Activated T-helper 1 cell treated with anti-CD3 and anti-CD28 coated beads, Interleukin-12 subunit alpha, Interleukin-12 subunit beta, Interleukin-2, Interleukin-4 antibody, amounts not matched to agents 30 ng/mL and 10 ng/mL and 1 ng/mL, durations not matched to agents 14 hours and 24 hours and 36 hours (primary cell): ENCODE measurements around the gene TGFBR1. TPM values are rescaled to one million over a fixed set of nuclear protein-coding genes. Genes with fewer than 3 reads are reported as not detected.

Source experiments
- DNase-seq: peaks from one replicate; pipeline ENCODE4 v3.0.0; 2021; ENCODE audit warnings: low spot score
- H3K27ac Mint-ChIP-seq: one replicate; pipeline ENCODE4 v1.8.0; 2021; ENCODE audit warnings: mild to moderate bottlenecking, mixed read lengths
- H3K27me3 Mint-ChIP-seq: one replicate; pipeline ENCODE4 v1.8.0; 2022; ENCODE audit warnings: mild to moderate bottlenecking, moderate library complexity, mixed read lengths; ENCODE audit not compliant: insufficient read depth
- H3K36me3 Mint-ChIP-seq: one replicate; pipeline ENCODE4 v1.8.0; 2021; ENCODE audit warnings: low read depth, mixed read lengths
- H3K4me1 Mint-ChIP-seq: one replicate; pipeline ENCODE4 v1.8.0; 2021; ENCODE audit warnings: low read depth, mixed read lengths
- H3K4me3 Mint-ChIP-seq: one replicate; pipeline ENCODE4 v1.8.0; 2021; ENCODE audit warnings: mild to moderate bottlenecking, moderate library complexity, mixed read lengths
- H3K9me3 Mint-ChIP-seq: one replicate; pipeline ENCODE4 v1.8.0; 2021; ENCODE audit warnings: mixed read lengths
- intact Hi-C: fragments of 100-400 bp; cut with micrococcal nuclease; formaldehyde crosslinking; loops from one replicate; pipeline ENCODE4 v1.15.1; 2024
- total RNA-seq: library from RNA; stranded (reverse); gene quantifications from 2 replicates; pipeline ENCODE4 v1.2.3, GENCODE V29; 2022

The TGFBR1 gene
- total RNA-seq, 1 donor from 2014 or later = 42.6 TPM

DNA sequence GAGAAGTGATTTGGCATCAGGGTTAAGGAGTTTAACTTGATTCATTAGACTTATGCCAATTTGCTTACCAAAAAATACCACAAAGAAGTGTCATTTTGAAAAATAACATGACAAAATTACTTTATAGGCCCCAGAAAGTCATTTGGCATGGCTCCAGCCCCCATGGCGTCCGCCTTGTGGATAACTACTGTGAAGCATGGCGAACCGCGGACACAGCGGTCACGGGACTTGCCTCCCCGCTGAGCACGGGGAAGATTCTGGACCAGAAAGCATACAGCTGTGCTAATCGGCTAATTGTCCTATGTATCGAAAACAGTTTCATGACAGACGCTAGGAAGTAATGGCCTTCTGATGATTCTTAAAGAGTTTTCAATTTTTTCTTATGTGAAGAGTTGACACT lies 35.4 kb upstream of the TGFBR1 start:
- intact Hi-C loops = no loop called here
- Mint-ChIP-seq H3K4me1 (peaks cover 44% of the 10 kb centered on the region), H3K27me3 (peaks cover 4% of the 10 kb centered on the region), H3K4me3 (no peak overlapping the region), H3K36me3 (peaks cover 8% of the 10 kb centered on the region), H3K9me3 (peaks cover 5% of the 10 kb centered on the region), H3K27ac (no peak overlapping the region)
- DNase-seq = no peak

DNA sequence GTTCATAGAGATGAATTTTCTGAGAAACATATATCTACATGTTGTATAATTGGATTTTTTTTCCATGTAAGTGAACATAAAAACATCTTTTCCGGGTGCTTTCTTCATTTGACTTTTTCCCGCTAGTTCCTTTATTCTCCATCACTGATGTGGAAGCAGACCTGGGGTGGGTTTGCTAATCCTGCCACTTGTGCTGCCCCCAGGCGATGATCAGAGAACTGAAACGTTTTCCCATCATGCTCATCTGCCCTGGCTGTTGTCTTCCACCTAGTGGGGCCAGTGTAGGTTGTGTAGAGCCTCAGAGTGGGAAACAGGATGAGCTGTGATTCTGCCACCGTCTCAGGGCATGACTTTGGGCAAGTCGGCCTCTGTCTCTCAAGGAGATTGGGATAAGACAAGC lies 34.2 kb upstream of the TGFBR1 start:
- no peaks in the 10 kb centered on the region for H3K27me3 Mint-ChIP-seq
- no peak for DNase-seq
- intact Hi-C loops = no loop called here
- H3K36me3 Mint-ChIP-seq = peaks cover 8% of the 10 kb centered on the region
- peaks cover 5% of the 10 kb centered on the region for H3K9me3 Mint-ChIP-seq
- H3K4me3 Mint-ChIP-seq = no peak overlapping the region
- H3K27ac Mint-ChIP-seq = no peak overlapping the region
- H3K4me1 Mint-ChIP-seq = peaks cover 53% of the 10 kb centered on the region

DNA sequence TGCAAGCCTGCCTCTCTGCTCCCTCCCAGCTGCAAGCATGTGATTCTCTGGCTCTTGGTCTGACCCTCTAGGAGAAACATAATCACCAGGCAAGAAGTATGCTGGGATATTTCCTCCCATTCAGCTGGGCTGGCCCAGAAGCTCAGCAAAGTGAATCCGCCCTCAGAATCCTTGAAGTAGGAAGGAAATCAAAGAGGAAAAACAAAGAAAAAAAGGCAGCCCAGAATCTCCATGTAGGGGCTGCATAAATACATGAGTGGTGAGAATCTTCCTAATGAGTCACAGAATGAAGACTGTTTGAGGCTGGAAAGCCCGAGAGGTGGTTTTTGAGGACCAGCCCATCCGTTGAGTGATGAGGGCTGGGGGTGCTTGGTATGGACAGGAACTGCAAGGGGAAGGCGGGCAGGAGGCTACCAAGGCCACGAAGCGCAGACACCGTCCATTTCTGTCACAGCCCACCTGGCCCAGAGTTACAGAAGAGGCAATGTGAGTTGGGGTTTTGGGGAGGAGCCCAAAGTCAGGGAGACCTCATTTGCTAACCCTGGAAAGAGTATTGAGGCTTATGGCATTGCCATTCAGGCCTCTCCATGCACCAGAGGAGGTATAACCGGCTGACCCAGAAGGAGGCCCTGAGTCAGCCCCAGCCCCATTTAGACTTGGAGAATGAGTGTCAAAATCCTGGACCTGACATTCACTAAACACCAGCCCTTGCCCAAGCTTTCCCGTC lies 33.4 kb upstream of the TGFBR1 start:
- Mint-ChIP-seq H3K9me3 (peaks cover 5% of the 10 kb centered on the region), H3K36me3 (peaks cover 8% of the 10 kb centered on the region), H3K27ac (peak overlapping the region; percentile 13), H3K4me3 (no peak overlapping the region), H3K27me3 (no peaks in the 10 kb centered on the region), H3K4me1 (peaks cover 59% of the 10 kb centered on the region)
- DNase-seq = no peak
- intact Hi-C loops = no loop called here

DNA sequence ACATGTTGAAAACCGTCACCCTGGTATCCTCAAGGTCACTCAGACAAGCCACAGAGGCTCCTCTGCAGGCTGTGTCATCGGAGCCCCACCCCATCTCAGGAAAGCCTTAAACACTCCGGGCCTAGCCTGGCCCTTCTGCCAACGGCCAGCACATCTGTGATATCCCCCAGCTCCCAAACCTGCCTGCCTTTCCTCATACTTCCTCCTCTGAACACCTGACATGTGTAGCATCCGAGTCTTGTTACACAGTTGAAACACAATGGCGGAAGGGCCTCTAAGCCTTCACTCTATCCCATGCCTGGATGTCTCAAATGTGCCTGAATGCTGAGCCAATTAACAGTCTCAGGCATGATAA lies 32.9 kb upstream of the TGFBR1 start:
- intact Hi-C loops = no loop called here
- Mint-ChIP-seq H3K9me3 (peaks cover 5% of the 10 kb centered on the region), H3K36me3 (peaks cover 8% of the 10 kb centered on the region)

DNA sequence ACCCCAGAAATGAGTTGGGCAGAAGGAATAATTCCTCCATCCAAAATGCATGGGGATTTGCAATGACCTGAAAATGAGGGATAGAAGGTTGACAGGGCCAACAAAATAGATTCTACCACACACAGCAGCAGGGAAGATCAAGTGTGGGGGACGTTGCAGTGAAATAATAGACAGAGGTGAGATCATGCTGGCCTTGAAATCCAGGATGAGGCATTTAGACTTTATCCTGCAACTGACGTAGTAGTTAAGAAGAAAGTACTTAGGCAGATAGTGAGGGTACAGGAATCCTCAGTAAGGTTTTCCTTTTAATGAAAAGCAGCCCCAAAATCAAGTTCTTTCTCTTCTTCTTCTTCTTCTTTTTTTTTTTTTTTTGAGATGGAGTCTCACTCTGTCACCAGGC lies 31.6 kb upstream of the TGFBR1 start:
- intact Hi-C loops = no loop called here
- Mint-ChIP-seq H3K36me3 (peaks cover 8% of the 10 kb centered on the region), H3K4me1 (peaks cover 69% of the 10 kb centered on the region)

More for the DNA sequence above, 32.9 kb upstream of the TGFBR1 start:
- H3K27me3 Mint-ChIP-seq = no peaks in the 10 kb centered on the region
- DNase-seq = no peak
- peaks cover 65% of the 10 kb centered on the region for H3K4me1 Mint-ChIP-seq
- H3K27ac Mint-ChIP-seq = no peak overlapping the region
- no peak overlapping the region for H3K4me3 Mint-ChIP-seq

DNA sequence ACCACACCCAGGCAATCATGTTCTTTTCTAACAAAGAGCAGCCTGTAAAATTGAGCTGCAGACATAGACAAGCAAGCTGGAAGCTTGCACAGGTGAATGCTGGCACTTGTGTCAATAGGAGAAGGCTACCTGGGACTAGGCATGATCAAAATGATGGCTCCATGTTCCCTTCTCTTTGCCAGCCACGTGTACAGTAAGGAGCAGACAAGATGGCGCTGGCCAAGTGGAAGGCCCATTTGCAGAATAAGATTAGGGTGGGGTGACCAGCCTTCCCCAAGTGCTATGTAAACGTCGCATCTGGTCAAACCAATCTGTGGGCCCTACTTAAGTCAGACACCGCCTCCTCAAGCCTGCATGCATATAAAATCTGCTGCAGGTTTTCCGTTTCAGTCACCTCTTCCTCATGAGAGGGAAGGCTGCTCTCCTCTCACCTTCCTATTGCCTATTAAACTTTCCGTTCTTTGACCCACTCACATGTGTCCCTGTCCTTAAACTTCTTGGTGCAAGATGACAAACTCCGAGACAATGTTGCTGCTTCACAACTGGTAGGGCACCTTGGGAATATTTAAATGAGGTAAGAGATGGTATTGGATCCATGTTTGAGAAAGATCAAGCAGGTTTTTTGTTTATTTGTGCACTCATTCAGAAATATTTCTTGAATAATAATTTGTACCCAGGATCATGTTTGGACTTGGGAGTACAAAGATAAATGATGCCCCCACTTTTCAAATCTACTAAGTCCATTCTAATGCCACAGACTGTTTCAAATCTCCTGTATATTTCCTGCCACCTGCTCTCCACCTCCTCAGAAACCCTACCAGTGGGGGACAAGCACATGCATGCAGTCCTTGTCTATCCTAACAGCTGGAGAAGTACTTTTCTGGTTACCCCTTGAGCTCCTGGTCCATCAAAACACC lies 30.7 kb upstream of the TGFBR1 start:
- no peaks in the 10 kb centered on the region for H3K27me3 Mint-ChIP-seq
- H3K27ac Mint-ChIP-seq = no peak overlapping the region
- H3K4me1 Mint-ChIP-seq = peaks cover 67% of the 10 kb centered on the region
- no peak for DNase-seq
- H3K4me3 Mint-ChIP-seq = no peak overlapping the region
- H3K9me3 Mint-ChIP-seq = peaks cover under 1% of the 10 kb centered on the region
- intact Hi-C loops = no loop called here
- peaks cover 4% of the 10 kb centered on the region for H3K36me3 Mint-ChIP-seq

More for the DNA sequence above, 31.6 kb upstream of the TGFBR1 start:
- H3K27me3 Mint-ChIP-seq = no peaks in the 10 kb centered on the region
- DNase-seq = no peak
- H3K27ac Mint-ChIP-seq = no peak overlapping the region
- H3K9me3 Mint-ChIP-seq = peaks cover 5% of the 10 kb centered on the region
- no peak overlapping the region for H3K4me3 Mint-ChIP-seq

DNA sequence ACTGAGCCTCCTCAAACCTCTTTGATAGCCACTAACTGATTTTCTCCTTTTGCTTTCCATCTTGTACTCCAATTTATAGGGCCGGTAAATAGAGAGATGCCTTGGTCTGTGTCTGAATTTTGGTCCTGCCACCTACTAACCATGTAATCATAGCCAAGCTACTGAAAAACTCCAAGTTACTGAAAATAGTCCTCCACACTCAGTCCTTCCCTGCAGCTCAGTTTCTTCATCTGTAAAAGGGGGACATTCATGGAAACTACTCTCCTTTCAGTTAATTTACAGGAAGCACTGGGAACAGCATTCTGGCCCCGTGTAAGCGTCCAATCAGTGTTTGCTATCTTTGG lies 30.0 kb upstream of the TGFBR1 start:
- no peak for DNase-seq
- Mint-ChIP-seq H3K4me1 (peaks cover 68% of the 10 kb centered on the region), H3K9me3 (no peaks in the 10 kb centered on the region), H3K27me3 (no peaks in the 10 kb centered on the region), H3K4me3 (no peak overlapping the region), H3K27ac (peak overlapping the region; percentile 32), H3K36me3 (peaks cover 3% of the 10 kb centered on the region)
- intact Hi-C loops = no loop called here

DNA sequence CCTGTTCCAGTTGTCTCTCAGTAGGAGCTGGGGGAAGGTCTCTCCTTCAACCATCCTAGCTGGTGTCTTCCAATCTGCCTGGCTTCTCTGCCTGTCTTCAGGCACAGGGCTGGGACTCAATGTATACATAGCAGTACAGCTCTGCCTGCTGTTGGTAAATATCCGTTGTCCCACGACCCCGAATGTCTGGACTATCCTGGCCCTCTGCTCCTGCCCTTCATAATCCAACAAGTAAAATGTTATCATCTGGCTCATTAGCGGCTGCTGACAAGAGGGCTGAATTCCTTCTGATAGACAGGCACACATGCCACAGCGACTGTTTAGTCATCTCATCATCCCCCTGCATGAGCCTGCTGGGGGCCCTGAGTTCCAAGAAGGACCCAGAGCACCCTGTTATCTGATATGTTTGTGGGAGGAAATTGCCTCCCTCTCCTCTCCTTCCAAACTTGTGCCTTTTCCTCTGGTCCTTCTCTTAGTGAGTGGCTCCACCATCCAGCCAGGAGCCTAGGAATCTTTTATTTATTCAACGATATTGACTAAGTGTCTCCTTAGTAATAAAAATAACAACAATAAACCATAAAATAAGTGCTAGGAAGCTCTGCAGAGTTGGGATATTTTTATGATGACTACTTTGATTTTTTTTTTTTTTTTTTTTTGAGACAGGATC lies 29.5 kb upstream of the TGFBR1 start:
- no peak for DNase-seq
- peak overlapping the region; percentile 7 for H3K27ac Mint-ChIP-seq
- H3K27me3 Mint-ChIP-seq = no peaks in the 10 kb centered on the region
- H3K4me3 Mint-ChIP-seq = no peak overlapping the region
- peaks cover 3% of the 10 kb centered on the region for H3K36me3 Mint-ChIP-seq
- peaks cover 64% of the 10 kb centered on the region for H3K4me1 Mint-ChIP-seq
- H3K9me3 Mint-ChIP-seq = no peaks in the 10 kb centered on the region
- intact Hi-C loops = no loop called here

DNA sequence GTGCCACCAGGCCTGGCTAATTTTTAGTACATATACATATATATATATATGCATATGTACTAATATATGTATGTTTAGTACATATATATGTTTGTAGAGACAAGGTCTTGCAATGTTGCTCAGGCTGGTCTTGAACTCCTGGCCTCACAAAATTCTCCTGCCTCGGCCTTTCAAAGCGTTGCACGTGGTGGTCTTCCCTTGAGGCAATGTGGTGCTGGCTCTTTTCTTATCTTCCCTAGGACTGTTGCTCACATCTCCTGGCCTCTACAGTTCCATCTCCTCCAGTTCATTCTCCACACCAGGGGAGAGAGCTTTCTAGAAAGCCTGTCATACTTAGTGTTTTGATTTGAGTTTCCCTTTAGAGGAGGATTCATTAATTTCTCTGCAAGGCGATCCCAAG lies 28.9 kb upstream of the TGFBR1 start:
- H3K36me3 Mint-ChIP-seq = peaks cover 3% of the 10 kb centered on the region
- peak overlapping the region; percentile 69 for H3K27ac Mint-ChIP-seq
- H3K27me3 Mint-ChIP-seq = no peaks in the 10 kb centered on the region
- intact Hi-C loops = no loop called here
- no peak overlapping the region for H3K4me3 Mint-ChIP-seq
- no peaks in the 10 kb centered on the region for H3K9me3 Mint-ChIP-seq
- DNase-seq = no peak
- peaks cover 57% of the 10 kb centered on the region for H3K4me1 Mint-ChIP-seq

DNA sequence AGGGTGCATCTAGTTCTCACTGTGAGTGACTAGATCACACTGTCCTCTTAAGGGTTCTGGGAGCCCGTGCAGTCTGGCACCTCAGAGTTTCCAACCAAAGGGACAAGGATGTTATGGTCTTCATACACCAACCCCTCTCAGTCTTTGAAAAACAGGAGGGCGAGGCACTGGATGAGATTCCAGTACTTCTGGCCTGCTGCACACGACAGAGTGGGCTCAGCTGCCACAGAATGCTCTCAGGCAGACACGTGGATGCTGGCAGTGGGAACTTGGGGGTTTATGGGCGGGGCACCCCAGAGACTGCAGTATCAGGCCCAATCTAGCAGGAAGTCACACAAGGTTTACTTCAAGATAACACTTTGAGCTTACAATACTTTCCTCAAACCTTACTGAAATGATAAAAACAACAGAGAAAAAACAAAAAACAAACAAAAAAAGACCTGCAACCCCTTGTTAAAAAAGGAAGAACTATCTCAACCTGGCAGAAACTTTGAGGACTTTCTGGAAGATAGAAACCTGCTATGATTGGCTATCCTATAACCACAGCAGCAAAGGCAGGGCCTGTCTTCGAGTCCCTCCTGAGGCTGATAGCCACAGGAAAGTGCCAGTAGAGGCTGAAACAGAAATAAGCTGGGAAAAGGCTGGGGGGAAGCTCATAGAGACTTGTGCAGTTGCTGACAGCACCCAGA lies 28.3 kb upstream of the TGFBR1 start:
- peak overlapping the region; percentile 69 for H3K27ac Mint-ChIP-seq
- peaks cover 3% of the 10 kb centered on the region for H3K36me3 Mint-ChIP-seq
- DNase-seq = peak; percentile 40
- peaks cover 51% of the 10 kb centered on the region for H3K4me1 Mint-ChIP-seq
- peaks cover 2% of the 10 kb centered on the region for H3K27me3 Mint-ChIP-seq
- H3K9me3 Mint-ChIP-seq = no peaks in the 10 kb centered on the region
- intact Hi-C loops = no loop called here
- no peak overlapping the region for H3K4me3 Mint-ChIP-seq

DNA sequence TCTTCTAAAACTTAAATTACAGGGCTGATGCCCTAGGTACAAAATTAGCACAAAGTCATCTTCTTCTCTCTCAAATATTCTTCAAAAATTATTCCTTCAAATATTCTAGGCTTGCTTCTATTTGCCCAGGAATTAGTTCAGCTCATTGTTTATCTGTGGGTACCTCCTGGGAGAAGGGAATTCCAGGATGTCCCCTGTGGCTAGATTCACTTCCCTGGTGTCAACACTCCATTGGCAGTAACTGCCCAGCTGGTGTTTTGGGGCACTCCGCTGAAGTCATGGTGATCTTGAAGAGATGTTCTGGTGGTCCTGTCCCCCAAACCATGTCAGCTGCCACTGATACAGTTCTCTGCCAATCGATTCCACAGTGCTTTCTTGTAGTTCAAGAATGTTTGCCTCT lies 26.2 kb upstream of the TGFBR1 start:
- H3K4me1 Mint-ChIP-seq = peaks cover 50% of the 10 kb centered on the region
- intact Hi-C loops = no loop called here
- peaks cover 3% of the 10 kb centered on the region for H3K27me3 Mint-ChIP-seq
- peaks cover 3% of the 10 kb centered on the region for H3K36me3 Mint-ChIP-seq
- no peak overlapping the region for H3K4me3 Mint-ChIP-seq
- H3K27ac Mint-ChIP-seq = no peak overlapping the region
- no peaks in the 10 kb centered on the region for H3K9me3 Mint-ChIP-seq
- no peak for DNase-seq

DNA sequence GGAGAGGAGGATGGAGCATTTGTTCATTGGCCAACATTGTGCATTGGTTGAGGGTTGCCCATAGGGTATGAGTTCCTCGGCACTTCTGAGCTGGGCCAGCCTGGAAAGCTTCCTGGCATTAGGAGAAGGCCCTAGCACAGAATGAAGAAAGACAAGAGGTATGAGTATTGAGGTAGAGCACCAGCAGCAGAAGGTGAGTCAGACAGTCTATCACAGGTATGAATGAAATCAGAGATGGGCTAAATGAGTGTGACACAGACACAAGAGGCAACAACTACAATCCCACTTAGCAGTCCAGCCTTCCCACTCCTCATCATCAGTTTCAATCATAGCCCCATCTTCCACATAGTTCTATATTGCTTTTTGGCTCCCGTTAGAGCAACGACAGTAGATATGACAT lies 25.4 kb upstream of the TGFBR1 start:
- Mint-ChIP-seq H3K27me3 (peaks cover 3% of the 10 kb centered on the region), H3K9me3 (no peaks in the 10 kb centered on the region), H3K4me1 (peaks cover 46% of the 10 kb centered on the region), H3K27ac (no peak overlapping the region), H3K4me3 (no peak overlapping the region), H3K36me3 (peaks cover 2% of the 10 kb centered on the region)
- no peak for DNase-seq
- intact Hi-C loops = no loop called here
